Fibroblast of the aortic adventitia (primary cell): ENCODE results near the gene TNC. TPM values are rescaled to one million over a fixed set of nuclear protein-coding genes. Genes with fewer than 3 reads are reported as not detected.

Experiments used
- DNase-seq: peaks from one replicate; pipeline ENCODE4 v3.0.0-alpha.2; 2010; ENCODE audit warnings: low read depth
- H3K4me3 ChIP-seq: 2 replicates; pipeline ENCODE4 v1.5.1; 2011; ENCODE audit warnings: low read depth, mild to moderate bottlenecking, control low read depth, low read length, moderate library complexity
- CTCF ChIP-seq: IDR thresholded peaks from 2 replicates; pipeline ENCODE4 v1.5.1; 2011; ENCODE audit warnings: mild to moderate bottlenecking, low read length, control low read depth, inconsistent platforms; ENCODE audit not compliant: insufficient read depth
- total RNA-seq: library from RNA; depleted of rRNA; stranded (reverse); fragments of >200 nt; gene quantifications from 2 replicates; pipeline ENCODE4 v1.2.3, GENCODE V29; 2012; ENCODE audit warnings: low replicate concordance

TNC gene
- total RNA-seq, 1 donor = 49.7 TPM

- TF ChIP-seq CTCF = no peak
- no peak overlapping the region for H3K4me3 ChIP-seq
- DNase-seq = peak; percentile 63
Measured at GRCh38 chr9:115063058-115063845, 54.7 kb downstream of the TNC start.

GRCh38 chr9:115058684-115059315 is 59.2 kb downstream of the TNC start:
- DNase-seq = peak; percentile 80
- H3K4me3 ChIP-seq = no peak overlapping the region
- no peak for TF ChIP-seq CTCF

- DNase-seq = no peak
- no peak overlapping the region for H3K4me3 ChIP-seq
- no peak for TF ChIP-seq CTCF
Measured at GRCh38 chr9:115058175-115058574, 59.8 kb downstream of the TNC start.

GRCh38 chr9:115057559-115057958 is 60.4 kb downstream of the TNC start:
- no peak overlapping the region for H3K4me3 ChIP-seq
- peak; percentile 85 for DNase-seq
- TF ChIP-seq CTCF = no peak

- no peak for TF ChIP-seq CTCF
- H3K4me3 ChIP-seq = no peak overlapping the region
- no peak for DNase-seq
Measured at GRCh38 chr9:115050002-115050490, 67.9 kb downstream of the TNC start.

GRCh38 chr9:115046824-115047223 is 71.1 kb downstream of the TNC start:
- H3K4me3 ChIP-seq = no peak overlapping the region
- TF ChIP-seq CTCF = no peak
- no peak for DNase-seq
